Measurements from ENCODE around the gene PRAMEF20. TPM values are rescaled to one million over a fixed set of nuclear protein-coding genes. Genes with fewer than 3 reads are reported as not detected.
"Not testable (repeated sequence)": the region's sequence is repeated elsewhere in the genome, so short reads cannot be mapped to it uniquely, and the experiment has no call there.

PRAMEF20 gene
- total RNA-seq, 1 donor from 2014 or later, result not detected

- Mint-ChIP-seq H3K9me3 (no peaks in the 10 kb centered on the region), H3K4me3 (no peak overlapping the region), H3K36me3 (ENCODE audit: low read depth) (no peaks in the 10 kb centered on the region), H3K27ac (no peak overlapping the region), H3K27me3 (no peaks in the 10 kb centered on the region), H3K4me1 (no peaks in the 10 kb centered on the region)
- intact Hi-C loops (cut with micrococcal nuclease), result no loop called here
- no peak for DNase-seq
These were observed 25.2 kb downstream of the PRAMEF20 start for GRCh38 chr1:13435458-13435857.

GRCh38 chr1:13439104-13439783 lies 29.0 kb downstream of the PRAMEF20 start:
- H3K27ac Mint-ChIP-seq; H3K4me3 Mint-ChIP-seq; H3K9me3 Mint-ChIP-seq; DNase-seq; H3K4me1 Mint-ChIP-seq; H3K36me3 Mint-ChIP-seq (ENCODE audit: low read depth); intact Hi-C loops (cut with micrococcal nuclease); H3K27me3 Mint-ChIP-seq: not testable (repeated sequence)

- Mint-ChIP-seq H3K27ac (no peak overlapping the region), H3K4me1 (no peaks in the 10 kb centered on the region), H3K9me3 (no peaks in the 10 kb centered on the region), H3K36me3 (ENCODE audit: low read depth) (no peaks in the 10 kb centered on the region), H3K4me3 (no peak overlapping the region), H3K27me3 (no peaks in the 10 kb centered on the region)
- intact Hi-C loops (cut with micrococcal nuclease), result no loop called here
- no peak for DNase-seq
These were observed 33.2 kb downstream of the PRAMEF20 start for GRCh38 chr1:13443335-13443979.

- H3K36me3 Mint-ChIP-seq (ENCODE audit: low read depth), result no peaks in the 10 kb centered on the region
- no peak overlapping the region for H3K4me3 Mint-ChIP-seq
- H3K4me1 Mint-ChIP-seq, result no peaks in the 10 kb centered on the region
- no peak overlapping the region for H3K27ac Mint-ChIP-seq
- intact Hi-C loops (cut with micrococcal nuclease), result no loop called here
- H3K27me3 Mint-ChIP-seq, result no peaks in the 10 kb centered on the region
- no peak for DNase-seq
- no peaks in the 10 kb centered on the region for H3K9me3 Mint-ChIP-seq
These were observed 40.0 kb downstream of the PRAMEF20 start for GRCh38 chr1:13450204-13450603.

GRCh38 chr1:13451399-13451965 lies 41.2 kb downstream of the PRAMEF20 start:
- intact Hi-C loops (cut with micrococcal nuclease), result no loop called here
- no peaks in the 10 kb centered on the region for H3K36me3 Mint-ChIP-seq (ENCODE audit: low read depth)
- no peaks in the 10 kb centered on the region for H3K4me1 Mint-ChIP-seq
- no peaks in the 10 kb centered on the region for H3K9me3 Mint-ChIP-seq
- H3K4me3 Mint-ChIP-seq, result no peak overlapping the region
- no peaks in the 10 kb centered on the region for H3K27me3 Mint-ChIP-seq
- no peak for DNase-seq
- H3K27ac Mint-ChIP-seq, result no peak overlapping the region

GRCh38 chr1:13456904-13457532 lies 46.8 kb downstream of the PRAMEF20 start:
- Mint-ChIP-seq H3K27me3 (no peaks in the 10 kb centered on the region), H3K4me1 (no peaks in the 10 kb centered on the region), H3K27ac (no peak overlapping the region), H3K9me3 (no peaks in the 10 kb centered on the region), H3K36me3 (ENCODE audit: low read depth) (no peaks in the 10 kb centered on the region), H3K4me3 (no peak overlapping the region)
- intact Hi-C loops (cut with micrococcal nuclease), result no loop called here
- DNase-seq, result no peak

GRCh38 chr1:13461977-13462376 lies 51.7 kb downstream of the PRAMEF20 start:
- no peaks in the 10 kb centered on the region for H3K9me3 Mint-ChIP-seq
- DNase-seq, result no peak
- no peak overlapping the region for H3K4me3 Mint-ChIP-seq
- H3K4me1 Mint-ChIP-seq, result no peaks in the 10 kb centered on the region
- no peak overlapping the region for H3K27ac Mint-ChIP-seq
- intact Hi-C loops (cut with micrococcal nuclease), result no loop called here
- H3K27me3 Mint-ChIP-seq, result no peaks in the 10 kb centered on the region
- no peaks in the 10 kb centered on the region for H3K36me3 Mint-ChIP-seq (ENCODE audit: low read depth)

- intact Hi-C loops (cut with micrococcal nuclease), result no loop called here
- no peak overlapping the region for H3K27ac Mint-ChIP-seq
- no peaks in the 10 kb centered on the region for H3K9me3 Mint-ChIP-seq
- no peak overlapping the region for H3K4me3 Mint-ChIP-seq
- no peaks in the 10 kb centered on the region for H3K36me3 Mint-ChIP-seq (ENCODE audit: low read depth)
- no peaks in the 10 kb centered on the region for H3K27me3 Mint-ChIP-seq
- H3K4me1 Mint-ChIP-seq, result no peaks in the 10 kb centered on the region
- no peak for DNase-seq
These were observed 52.4 kb downstream of the PRAMEF20 start for GRCh38 chr1:13462682-13463081.

- Mint-ChIP-seq H3K36me3 (ENCODE audit: low read depth) (no peaks in the 10 kb centered on the region), H3K9me3 (no peaks in the 10 kb centered on the region), H3K27me3 (no peaks in the 10 kb centered on the region)
These were observed 55.3 kb downstream of the PRAMEF20 start for GRCh38 chr1:13465515-13465914.

GRCh38 chr1:13469343-13469742 lies 59.1 kb downstream of the PRAMEF20 start:
- Mint-ChIP-seq H3K36me3 (ENCODE audit: low read depth) (no peaks in the 10 kb centered on the region), H3K27ac (no peak overlapping the region), H3K4me3 (no peak overlapping the region), H3K4me1 (no peaks in the 10 kb centered on the region), H3K9me3 (no peaks in the 10 kb centered on the region), H3K27me3 (no peaks in the 10 kb centered on the region)
- no peak for DNase-seq
- intact Hi-C loops (cut with micrococcal nuclease), result no loop called here

More at GRCh38 chr1:13465515-13465914, 55.3 kb downstream of the PRAMEF20 start:
- H3K27ac Mint-ChIP-seq, result no peak overlapping the region
- no peak overlapping the region for H3K4me3 Mint-ChIP-seq
- intact Hi-C loops (cut with micrococcal nuclease), result no loop called here
- no peaks in the 10 kb centered on the region for H3K4me1 Mint-ChIP-seq
- DNase-seq, result no peak

Other genes with a start within 250 kb of the PRAMEF20 start
- not detected in 2 replicates for gene HNRNPCL4, start 244.8 kb upstream of the PRAMEF20 start, total RNA-seq
- gene PRAMEF9, start 238.6 kb upstream of the PRAMEF20 start, total RNA-seq, result not detected in 2 replicates
- not detected in 2 replicates for gene PRAMEF13, start 209.0 kb upstream of the PRAMEF20 start, total RNA-seq
- not detected in 2 replicates for gene PRAMEF18, start 184.3 kb upstream of the PRAMEF20 start, total RNA-seq
- gene PRAMEF5, start 156.3 kb upstream of the PRAMEF20 start, total RNA-seq, result not detected in 2 replicates
- not detected in 2 replicates for gene PRAMEF8, start 125.3 kb upstream of the PRAMEF20 start, total RNA-seq
- not detected in 2 replicates for gene PRAMEF33, start 106.9 kb upstream of the PRAMEF20 start, total RNA-seq
- gene PRAMEF15, start 94.9 kb upstream of the PRAMEF20 start, total RNA-seq, result not detected in 2 replicates
- gene PRAMEF14, start 63.3 kb upstream of the PRAMEF20 start, total RNA-seq, result not detected in 2 replicates
- gene PRAMEF19, start 38.5 kb upstream of the PRAMEF20 start, total RNA-seq, result not detected in 2 replicates
- not detected in 2 replicates for gene PRAMEF17, start 20.8 kb upstream of the PRAMEF20 start, total RNA-seq
- not detected in 2 replicates for gene LRRC38, start 103.6 kb downstream of the PRAMEF20 start, total RNA-seq
- not detected in 2 replicates for gene PDPN, start 173.4 kb downstream of the PRAMEF20 start, total RNA-seq